HG03159 (cell line): ENCODE measurements around the gene FAM90A1.
"Not testable (repeated sequence)": the region's sequence is repeated elsewhere in the genome, so short reads cannot be mapped to it uniquely, and the experiment has no call there.

Experiments
- ATAC-seq: cut with Tn5 transposase; IDR thresholded peaks from one replicate; pipeline ENCODE4 v1.9.1; 2021; ENCODE audit warnings: mild to moderate bottlenecking, moderate library complexity; ENCODE audit not compliant: unreplicated experiment

The FAM90A1 gene

GRCh38 chr12:8179989-8180585, 47.3 kb downstream of the FAM90A1 start:
- ATAC-seq: not testable (repeated sequence)

DNA sequence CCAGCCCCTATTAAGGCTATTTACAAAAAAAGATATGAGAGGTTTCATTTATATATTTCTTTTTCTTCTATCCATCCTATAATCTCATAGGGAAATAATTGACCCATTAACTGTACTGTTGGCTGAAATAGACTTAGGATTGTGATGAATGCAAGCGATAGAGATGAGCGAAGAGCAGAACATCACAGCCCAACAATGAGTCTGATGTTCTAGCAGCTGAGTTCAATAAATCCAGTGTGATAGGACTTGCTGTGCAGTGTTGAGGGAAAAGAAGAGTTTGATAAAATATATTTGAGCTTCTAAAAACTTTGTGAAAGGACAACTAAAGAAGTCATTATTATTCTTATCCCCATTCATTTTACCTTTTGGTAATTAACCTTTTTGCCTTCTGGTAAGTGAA, 54.5 kb downstream of the FAM90A1 start:
- ATAC-seq: not testable (repeated sequence)
